ENCODE results near the gene CRADD.
A peak's percentile ranks its signal among the peaks of the same experiment; 100 is the strongest.

DNA sequence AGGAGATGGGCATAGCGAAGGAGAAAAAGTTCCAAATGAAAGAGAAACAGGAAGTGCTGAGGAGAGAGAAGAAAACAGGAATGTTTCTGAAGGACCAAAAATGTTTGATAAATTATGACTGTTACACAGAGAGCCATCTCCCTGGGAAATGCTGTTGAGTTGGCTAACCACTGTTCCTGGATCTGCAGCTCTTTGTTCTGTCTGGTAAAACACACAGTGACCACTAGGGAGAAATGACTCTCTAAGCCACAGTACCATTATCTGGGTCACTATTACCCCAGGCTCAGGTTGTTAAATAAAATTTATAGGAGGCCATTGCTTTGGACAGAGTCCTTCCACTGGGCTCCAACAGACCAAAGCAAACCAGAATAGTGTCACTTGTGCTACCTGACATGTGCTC lies 219.3 kb downstream of the CRADD start:
- TF ChIP-seq, protein P1, sequence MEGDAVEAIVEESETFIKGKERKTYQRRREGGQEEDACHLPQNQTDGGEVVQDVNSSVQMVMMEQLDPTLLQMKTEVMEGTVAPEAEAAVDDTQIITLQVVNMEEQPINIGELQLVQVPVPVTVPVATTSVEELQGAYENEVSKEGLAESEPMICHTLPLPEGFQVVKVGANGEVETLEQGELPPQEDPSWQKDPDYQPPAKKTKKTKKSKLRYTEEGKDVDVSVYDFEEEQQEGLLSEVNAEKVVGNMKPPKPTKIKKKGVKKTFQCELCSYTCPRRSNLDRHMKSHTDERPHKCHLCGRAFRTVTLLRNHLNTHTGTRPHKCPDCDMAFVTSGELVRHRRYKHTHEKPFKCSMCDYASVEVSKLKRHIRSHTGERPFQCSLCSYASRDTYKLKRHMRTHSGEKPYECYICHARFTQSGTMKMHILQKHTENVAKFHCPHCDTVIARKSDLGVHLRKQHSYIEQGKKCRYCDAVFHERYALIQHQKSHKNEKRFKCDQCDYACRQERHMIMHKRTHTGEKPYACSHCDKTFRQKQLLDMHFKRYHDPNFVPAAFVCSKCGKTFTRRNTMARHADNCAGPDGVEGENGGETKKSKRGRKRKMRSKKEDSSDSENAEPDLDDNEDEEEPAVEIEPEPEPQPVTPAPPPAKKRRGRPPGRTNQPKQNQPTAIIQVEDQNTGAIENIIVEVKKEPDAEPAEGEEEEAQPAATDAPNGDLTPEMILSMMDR (conservative IDR thresholded peaks at IDR 0.05; ENCODE audit: low read depth, low read length): 0 out of 2 replicates have a peak, but pooled peaks have one; percentile 16
- TF ChIP-seq RFX5 (IDR thresholded peaks at IDR 0.05; ENCODE audit: low read depth, low read length): no peak

Data from IMR-90 (cell line).